PC-9 (cell line): ENCODE measurements around the gene UBE4B.

ENCODE experiments used
- CTCF ChIP-seq: fragments of 200-600 bp; sonication (generic); conservative IDR thresholded peaks from 2 replicates; pipeline ENCODE4 v1.6.1; 2017; ENCODE audit warnings: mixed run types, antibody characterized with exemption, mild to moderate bottlenecking, moderate library complexity
- EZH2 ChIP-seq: fragments of 200-600 bp; sonication (generic); IDR thresholded peaks from 2 replicates; pipeline ENCODE4 v1.8.0; 2017; ENCODE audit warnings: antibody characterized with exemption, low read depth

GRCh38 chr1:10186331-10187025, 153.7 kb downstream of the UBE4B start:
- TF ChIP-seq CTCF (no peak), EZH2 (no peak)
